Prostate gland (tissue), 2 donors: ENCODE results near the gene SBF2.

ENCODE experiments used
- CTCF ChIP-seq, 4 experiments: fragments of 200-600 bp in 2 of 4; fragments of 450-650 bp in 2 of 4; sonication (generic) in 2 of 4; IDR thresholded peaks; 1 replicate in 3 of 4; 2 replicates in 1 of 4; pipeline ENCODE4 v1.5.1; 2016 to 2019; ENCODE audit warnings: antibody characterized with exemption in 4 of 4, mild to moderate bottlenecking in 2 of 4, moderate library complexity in 2 of 4
- POLR2A ChIP-seq: fragments of 450-650 bp; IDR thresholded peaks from one replicate; pipeline ENCODE4 v1.6.1; 2016; ENCODE audit warnings: antibody characterized with exemption, mild to moderate bottlenecking
- POLR2AphosphoS5 ChIP-seq: sonication (generic); formaldehyde crosslinking; IDR thresholded peaks from one replicate; pipeline ENCODE4 v1.6.1; 2017; ENCODE audit warnings: antibody characterized with exemption

GRCh38 chr11:10139143-10139542 lies 154.9 kb downstream of the SBF2 start:
- no peak for TF ChIP-seq POLR2A
- no peak for TF ChIP-seq CTCF (IDR thresholded peaks at IDR 0.05)
- TF ChIP-seq POLR2AphosphoS5 = no peak
